Measurements from ENCODE around the gene TNN.

GRCh38 chr1:175114996-175115395 is 47.4 kb downstream of the TNN start:
- TF ChIP-seq POLR2A (IDR thresholded peaks at IDR 0.05) (no peak), CTCF (IDR thresholded peaks at IDR 0.05) (no peak)
